ENCODE results near the gene ZNF507.

Gene ZNF507

GRCh38 chr19:32387701-32388392 is 42.4 kb downstream of the ZNF507 start:
- TF ChIP-seq CTCF (IDR thresholded peaks at IDR 0.05; ENCODE audit: extremely low read depth, missing control alignments), result no peak
- DNase-seq (ENCODE audit: low spot score), result no peak

DNA sequence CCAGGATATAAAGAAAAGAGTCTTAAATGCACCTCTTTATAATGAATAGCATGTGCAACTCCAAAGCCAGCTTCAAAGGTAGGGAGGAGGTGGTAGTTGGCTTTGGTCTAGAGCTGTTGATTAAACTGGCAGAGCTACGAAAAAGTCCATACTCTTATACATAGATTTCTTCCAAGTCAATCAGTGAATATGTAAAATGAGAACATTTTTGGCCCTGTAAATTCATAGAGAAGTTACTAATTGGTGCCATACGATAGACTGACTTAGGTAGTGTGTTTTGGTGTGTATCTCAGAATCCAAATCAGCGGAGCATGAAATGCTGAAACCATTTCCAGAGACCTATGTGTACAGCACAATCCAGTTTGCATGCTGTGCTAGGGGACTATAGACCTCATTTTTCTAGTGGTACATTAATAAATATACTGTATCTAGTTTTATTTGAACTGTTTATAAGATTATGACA is 43.0 kb downstream of the ZNF507 start:
- no peak for DNase-seq (ENCODE audit: low spot score)
- TF ChIP-seq CTCF (IDR thresholded peaks at IDR 0.05; ENCODE audit: extremely low read depth, missing control alignments), result no peak

DNA sequence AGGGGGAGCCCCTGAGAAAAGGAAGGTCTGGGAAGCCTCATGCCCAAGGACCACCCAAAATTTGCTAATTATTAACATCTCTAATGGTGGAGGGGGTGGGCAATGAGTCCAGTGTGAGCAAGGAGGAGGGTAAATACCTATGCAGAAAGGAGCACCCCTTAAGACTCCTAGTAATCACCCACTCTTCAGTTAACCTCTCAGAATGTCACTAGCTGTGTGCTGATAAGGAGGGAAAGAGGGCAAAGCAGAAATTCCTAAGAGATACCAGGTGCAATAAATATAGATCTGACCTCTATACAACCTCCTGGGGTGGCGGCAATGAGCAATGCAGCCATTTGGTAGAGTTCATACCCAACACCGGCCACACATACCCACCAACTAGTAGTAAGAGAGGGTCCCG is 47.5 kb downstream of the ZNF507 start:
- DNase-seq (ENCODE audit: low spot score), result no peak
- no peak for TF ChIP-seq CTCF (IDR thresholded peaks at IDR 0.05; ENCODE audit: extremely low read depth, missing control alignments)

- no peak for TF ChIP-seq CTCF (IDR thresholded peaks at IDR 0.05; ENCODE audit: extremely low read depth, missing control alignments)
- no peak for DNase-seq (ENCODE audit: low spot score)
Observed at GRCh38 chr19:32396046-32396652, 50.7 kb downstream of the ZNF507 start.

DNA sequence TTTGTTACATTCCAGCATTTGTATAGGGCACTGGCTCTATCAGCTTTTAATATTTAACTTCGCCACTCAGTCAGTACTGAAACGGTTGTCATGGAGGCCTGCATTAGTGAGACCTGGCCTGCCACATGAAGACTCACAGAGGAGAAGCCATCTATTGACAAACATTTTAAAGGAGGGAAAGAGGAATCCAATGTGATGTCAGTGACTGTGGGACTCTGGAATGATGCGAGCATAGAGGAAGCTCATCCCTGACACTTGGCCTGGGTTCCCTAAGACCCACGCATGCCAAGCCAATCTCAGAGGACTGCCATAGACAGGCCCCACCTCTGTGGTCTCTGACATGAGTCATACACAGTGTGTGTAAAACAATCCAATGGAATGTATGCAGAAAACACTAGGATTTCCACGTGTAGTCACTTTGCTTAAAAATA is 52.3 kb downstream of the ZNF507 start:
- TF ChIP-seq CTCF (IDR thresholded peaks at IDR 0.05; ENCODE audit: extremely low read depth, missing control alignments), result no peak
- DNase-seq (ENCODE audit: low spot score), result no peak

DNA sequence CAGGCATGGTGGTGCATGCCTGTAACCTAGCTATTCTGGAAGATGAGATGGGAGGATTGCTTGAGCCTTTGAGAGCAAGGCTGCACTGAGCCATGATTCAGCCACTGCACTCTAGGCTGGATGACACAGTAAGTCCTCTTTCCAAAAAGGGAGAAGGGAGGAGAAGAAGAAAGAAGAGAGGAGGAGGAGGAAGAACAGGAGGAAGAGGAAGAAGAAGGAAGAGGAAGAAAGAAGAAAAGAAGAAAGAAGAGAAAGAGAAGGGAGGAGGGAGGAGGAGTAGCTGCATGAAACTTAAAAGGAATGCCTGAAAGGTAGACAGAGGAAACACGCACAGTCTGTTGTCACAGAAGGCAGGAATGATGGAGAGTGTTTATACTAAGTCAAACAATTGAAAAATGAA is 56.6 kb downstream of the ZNF507 start:
- no peak for DNase-seq (ENCODE audit: low spot score)
- TF ChIP-seq CTCF (IDR thresholded peaks at IDR 0.05; ENCODE audit: extremely low read depth, missing control alignments), result no peak

DNA sequence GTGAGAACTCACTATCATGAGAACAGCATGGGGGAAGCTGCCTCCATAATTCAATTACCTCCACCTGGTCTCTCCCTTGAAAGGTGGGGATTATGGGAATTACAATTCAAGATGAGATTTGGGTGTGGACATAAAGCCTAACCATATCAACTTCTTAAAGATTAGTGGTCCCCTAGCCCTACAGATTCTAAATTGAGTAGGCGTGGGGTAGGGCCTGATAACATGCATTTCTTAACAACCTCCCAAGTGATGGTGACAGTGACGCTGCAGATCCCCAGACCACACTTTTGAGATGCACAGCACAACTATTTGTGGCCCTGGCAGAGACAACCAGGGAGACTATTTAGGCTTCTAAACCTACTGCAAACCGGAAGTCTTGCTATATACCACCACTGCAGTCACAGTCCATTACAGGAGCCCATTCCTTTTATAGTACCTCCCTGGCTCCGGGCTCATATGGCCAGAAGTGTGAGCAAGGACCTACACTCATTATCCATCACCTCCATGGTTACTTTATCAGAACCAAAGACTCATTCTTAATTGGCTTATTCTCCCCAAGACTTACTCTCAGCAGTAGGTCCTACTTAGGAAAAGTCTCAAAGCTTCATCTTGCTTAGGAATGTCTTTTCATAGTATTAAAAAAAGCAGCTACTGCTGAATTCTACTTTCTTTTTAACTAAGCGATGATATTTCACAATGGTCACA is 58.0 kb downstream of the ZNF507 start:
- no peak for DNase-seq (ENCODE audit: low spot score)
- no peak for TF ChIP-seq CTCF (IDR thresholded peaks at IDR 0.05; ENCODE audit: extremely low read depth, missing control alignments)

All from GM20000 (cell line).